Suppressor macrophage treated with lipopolysaccharide for 1 hour (primary cell): ENCODE measurements around the gene ADGRG6.
"Not testable (repeated sequence)": the region's sequence is repeated elsewhere in the genome, so short reads cannot be mapped to it uniquely, and the experiment has no call there.

ENCODE experiments used
- DNase-seq, 3 donors: peaks; one replicate each; pipeline ENCODE4 v3.0.0-alpha.2; 2020 to 2022

The ADGRG6 gene

GRCh38 chr6:142452993-142453392, 151.2 kb downstream of the ADGRG6 start:
- no peak for DNase-seq

GRCh38 chr6:142454196-142454595, 152.4 kb downstream of the ADGRG6 start:
- not testable (repeated sequence) for DNase-seq

- not testable (repeated sequence) for DNase-seq
Observed at GRCh38 chr6:142454848-142455247, 153.0 kb downstream of the ADGRG6 start.

GRCh38 chr6:142455957-142456589, 154.3 kb downstream of the ADGRG6 start:
- DNase-seq, result no peak

- no peak for DNase-seq
Observed at GRCh38 chr6:142457638-142458406, 156.0 kb downstream of the ADGRG6 start.

DNA sequence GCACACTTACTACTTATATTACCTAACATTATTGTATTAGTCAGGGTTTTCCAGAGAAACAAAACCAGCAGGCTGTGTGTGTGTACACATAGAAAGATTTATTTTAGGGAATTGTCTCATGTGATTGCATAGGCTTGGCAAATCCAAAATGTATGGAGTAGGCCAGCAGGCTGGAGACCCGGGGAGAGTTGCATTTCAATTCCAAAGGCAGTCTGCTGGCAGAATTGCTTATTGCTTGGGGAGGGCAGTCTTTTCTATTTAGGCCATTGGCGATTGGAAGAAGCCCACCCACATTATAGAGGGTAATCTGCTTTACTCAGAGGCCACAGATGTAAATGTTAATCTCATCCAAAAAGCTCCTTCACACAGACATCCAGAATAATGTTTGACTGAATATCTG, 157.0 kb downstream of the ADGRG6 start:
- no peak for DNase-seq

DNA sequence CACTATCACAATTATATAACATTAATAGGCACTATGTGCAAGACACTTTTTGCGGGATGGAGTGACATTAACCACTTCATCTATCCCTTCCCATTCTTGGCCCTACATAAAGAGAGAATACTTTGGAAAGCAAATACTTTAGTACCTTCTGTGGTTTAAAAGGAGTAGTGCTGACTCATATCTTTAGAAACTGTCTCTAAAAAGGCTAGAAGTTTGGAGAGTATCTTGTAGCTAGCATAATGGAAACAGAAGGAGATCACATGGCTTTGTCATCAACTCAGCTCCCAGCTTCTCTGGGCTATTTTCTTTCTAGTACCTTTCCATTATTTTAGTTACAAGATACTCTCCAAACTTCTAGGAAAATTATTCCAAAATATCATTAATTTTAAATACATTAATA, 157.5 kb downstream of the ADGRG6 start:
- DNase-seq, result no peak

DNA sequence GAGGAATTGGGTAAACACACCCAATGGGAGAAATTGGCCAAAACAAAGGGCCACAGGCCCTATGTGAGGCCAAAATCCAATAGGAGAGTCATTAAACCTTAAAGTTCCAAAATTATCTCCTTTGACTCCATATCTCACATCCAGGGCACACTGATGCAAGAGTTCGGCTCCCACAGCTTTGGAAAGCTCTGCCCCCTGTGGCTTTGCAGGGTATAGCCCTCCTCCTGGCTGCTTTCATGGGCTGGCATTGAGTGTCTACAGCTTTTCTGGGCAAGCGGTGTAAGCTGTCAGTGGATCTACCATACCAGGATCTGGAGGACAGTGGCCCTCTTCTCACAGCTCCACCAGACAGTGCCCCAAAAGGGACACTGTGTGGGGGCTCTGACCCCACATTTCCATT, 160.5 kb downstream of the ADGRG6 start:
- DNase-seq, result no peak

DNA sequence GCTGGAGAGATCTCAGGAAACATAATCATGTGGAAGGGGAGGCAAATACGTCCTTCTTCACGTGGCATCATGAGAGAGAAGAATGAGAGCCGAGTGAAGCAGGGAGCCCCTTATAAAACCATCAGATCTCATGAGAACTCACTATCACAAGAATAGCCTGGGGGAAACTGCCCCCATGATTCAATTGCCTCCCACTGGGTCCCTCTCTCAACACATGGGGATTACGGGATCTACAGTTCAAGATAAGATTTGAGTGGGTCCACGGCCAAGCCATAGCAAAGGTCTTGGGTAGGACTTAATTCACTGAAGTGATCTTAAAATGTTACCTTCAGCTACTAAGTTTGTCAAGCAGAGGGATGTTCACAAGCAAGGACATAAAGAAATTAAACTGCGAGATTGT, 162.2 kb downstream of the ADGRG6 start:
- DNase-seq, result no peak

GRCh38 chr6:142469220-142469619, 167.4 kb downstream of the ADGRG6 start:
- no peak for DNase-seq

- no peak for DNase-seq
Observed at GRCh38 chr6:142470421-142470820, 168.6 kb downstream of the ADGRG6 start.

GRCh38 chr6:142474531-142475289, 172.9 kb downstream of the ADGRG6 start:
- DNase-seq, result peak; percentile 26 to 70 (median 64)

- DNase-seq, result no peak
Observed at GRCh38 chr6:142476452-142476851, 174.6 kb downstream of the ADGRG6 start.

GRCh38 chr6:142478117-142478516, 176.3 kb downstream of the ADGRG6 start:
- DNase-seq, result peak; percentile 63 to 68 (median 67)

DNA sequence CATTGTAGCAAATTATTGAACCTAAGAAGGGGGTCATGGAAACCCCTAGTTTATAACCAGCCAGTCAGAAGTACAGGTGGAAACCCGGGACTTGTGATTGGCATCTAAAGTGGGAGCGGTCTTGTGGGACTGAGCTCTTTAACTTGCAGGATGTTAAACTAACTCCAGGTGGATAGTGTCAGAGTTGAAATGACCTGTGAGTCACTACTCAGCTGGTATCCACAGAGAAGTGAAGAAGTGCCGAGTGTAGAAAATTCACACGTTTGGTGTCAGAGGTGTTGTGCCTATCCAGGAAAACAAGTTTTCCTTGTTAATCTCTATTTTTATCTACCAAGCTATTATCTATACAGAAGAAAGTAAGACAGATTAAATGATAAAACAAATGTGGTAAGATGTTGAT, 179.7 kb downstream of the ADGRG6 start:
- DNase-seq, result no peak

DNA sequence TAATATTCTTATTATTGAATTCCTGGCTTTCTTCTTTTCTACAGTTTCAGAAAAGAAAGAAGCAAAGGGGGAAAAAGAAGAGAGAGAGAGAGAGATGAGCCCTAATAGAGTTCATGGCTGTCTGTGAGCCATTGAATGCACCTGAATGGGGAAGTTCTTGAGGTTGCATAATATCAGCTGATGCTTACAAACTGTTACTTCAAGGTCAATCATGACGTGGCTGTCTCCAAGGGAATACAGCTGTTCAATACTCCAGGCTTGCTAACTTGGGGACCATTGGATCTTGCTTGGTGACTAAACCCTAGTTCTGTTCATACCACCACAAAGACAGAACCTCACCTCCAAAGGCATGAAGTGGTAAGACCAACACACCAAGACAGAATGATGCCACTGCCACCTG, 180.4 kb downstream of the ADGRG6 start:
- peak; percentile 13 to 29 (median 26) for DNase-seq

DNA sequence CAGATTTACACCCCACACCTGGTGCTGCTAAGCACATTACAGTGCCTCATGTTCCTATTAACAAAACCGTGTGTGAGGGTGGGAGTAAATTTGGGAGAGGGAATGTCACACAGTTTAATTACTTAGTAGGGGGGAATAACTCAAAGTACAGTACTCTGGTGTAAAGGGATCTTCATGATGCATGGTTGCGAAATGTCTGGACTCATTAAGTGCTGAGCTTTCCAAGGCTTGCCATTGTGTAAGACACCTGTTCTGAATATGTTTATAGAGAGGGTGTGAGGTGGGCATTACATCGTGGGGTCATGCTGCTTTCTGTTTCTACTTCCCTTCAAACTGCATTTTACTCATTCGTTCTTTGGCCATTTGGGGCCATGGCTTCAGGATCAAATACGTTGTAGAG, 181.2 kb downstream of the ADGRG6 start:
- DNase-seq, result peak in 1 of 3 donors; percentile 4

GRCh38 chr6:142485256-142485655, 183.4 kb downstream of the ADGRG6 start:
- DNase-seq, result no peak

GRCh38 chr6:142489722-142490610, 188.2 kb downstream of the ADGRG6 start:
- DNase-seq, result no peak
